ENCODE measurements around the gene NDUFB10.

DNA sequence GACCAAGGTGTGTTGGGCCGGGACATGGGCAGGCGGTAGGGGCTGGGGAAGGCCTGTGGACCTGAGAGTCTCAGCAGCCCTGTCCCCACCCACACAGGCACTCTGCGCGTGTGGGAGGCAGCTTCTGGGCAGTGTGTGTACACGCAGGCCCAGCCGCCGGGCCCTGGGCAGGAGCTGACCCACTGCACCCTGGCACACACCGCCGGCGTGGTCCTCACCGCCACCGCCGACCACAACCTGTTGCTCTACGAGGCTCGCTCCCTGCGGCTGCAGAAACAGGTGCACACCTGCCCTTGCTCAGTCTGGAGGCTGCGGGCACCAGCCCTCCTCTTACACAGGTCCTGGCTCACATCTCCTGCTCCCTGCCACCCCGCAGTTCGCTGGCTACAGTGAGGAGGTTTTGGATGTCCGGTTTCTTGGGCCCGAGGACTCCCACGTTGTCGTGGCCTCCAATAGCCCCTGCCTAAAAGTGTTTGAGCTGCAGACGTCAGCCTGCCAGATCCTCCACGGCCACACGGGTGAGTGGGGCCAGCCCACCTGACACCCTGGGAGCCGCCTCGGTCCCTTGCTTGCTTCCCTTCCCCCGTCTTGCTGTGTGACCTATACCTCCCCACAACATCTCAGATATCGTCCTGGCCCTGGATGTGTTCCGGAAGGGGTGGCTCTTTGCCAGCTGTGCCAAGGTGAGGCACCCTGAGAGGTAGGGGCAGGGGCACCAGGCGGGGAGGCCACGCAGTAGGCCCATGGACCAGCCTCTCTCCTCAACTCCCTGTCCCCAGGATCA, 16.3 kb downstream of the NDUFB10 start:
- TF ChIP-seq, protein P1, sequence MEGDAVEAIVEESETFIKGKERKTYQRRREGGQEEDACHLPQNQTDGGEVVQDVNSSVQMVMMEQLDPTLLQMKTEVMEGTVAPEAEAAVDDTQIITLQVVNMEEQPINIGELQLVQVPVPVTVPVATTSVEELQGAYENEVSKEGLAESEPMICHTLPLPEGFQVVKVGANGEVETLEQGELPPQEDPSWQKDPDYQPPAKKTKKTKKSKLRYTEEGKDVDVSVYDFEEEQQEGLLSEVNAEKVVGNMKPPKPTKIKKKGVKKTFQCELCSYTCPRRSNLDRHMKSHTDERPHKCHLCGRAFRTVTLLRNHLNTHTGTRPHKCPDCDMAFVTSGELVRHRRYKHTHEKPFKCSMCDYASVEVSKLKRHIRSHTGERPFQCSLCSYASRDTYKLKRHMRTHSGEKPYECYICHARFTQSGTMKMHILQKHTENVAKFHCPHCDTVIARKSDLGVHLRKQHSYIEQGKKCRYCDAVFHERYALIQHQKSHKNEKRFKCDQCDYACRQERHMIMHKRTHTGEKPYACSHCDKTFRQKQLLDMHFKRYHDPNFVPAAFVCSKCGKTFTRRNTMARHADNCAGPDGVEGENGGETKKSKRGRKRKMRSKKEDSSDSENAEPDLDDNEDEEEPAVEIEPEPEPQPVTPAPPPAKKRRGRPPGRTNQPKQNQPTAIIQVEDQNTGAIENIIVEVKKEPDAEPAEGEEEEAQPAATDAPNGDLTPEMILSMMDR (optimal IDR thresholded peaks at IDR 0.05 in 1 of 3, IDR thresholded peaks at IDR 0.05 in 1 of 3, conservative IDR thresholded peaks at IDR 0.05 in 1 of 3; ENCODE audit: extremely low read depth in 1 of 3, insufficient read depth in 2 of 3, low read length in 3 of 3) = no peak
- TF ChIP-seq EZH2 (IDR thresholded peaks at IDR 0.05; ENCODE audit: low read length) = no peak
